Right kidney (tissue), 1 donor: ENCODE measurements around the gene HECTD4.

ENCODE experiments used
- DNase-seq: peaks from one replicate; pipeline ENCODE4 v3.0.0-alpha.2; 2016

Gene HECTD4

DNA sequence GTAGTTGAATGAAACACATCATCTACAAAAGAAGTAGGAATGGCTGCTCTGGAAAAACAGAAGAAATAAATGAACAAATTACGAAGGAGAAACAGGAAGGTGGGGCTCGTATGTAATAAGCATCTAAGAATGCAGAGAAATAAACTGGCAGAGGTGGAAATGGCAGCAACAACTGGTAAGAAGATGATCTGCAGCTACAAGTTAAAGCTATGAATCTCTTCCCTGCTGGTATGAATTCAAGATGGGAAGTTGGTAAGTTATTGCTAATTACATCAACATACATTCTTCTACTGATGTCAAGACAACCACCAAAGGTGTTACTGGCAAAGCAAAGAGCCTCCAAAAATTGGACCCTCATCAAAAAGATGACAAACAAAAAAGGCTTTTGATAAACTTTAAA is 59.8 kb downstream of the HECTD4 start:
- no peak for DNase-seq

DNA sequence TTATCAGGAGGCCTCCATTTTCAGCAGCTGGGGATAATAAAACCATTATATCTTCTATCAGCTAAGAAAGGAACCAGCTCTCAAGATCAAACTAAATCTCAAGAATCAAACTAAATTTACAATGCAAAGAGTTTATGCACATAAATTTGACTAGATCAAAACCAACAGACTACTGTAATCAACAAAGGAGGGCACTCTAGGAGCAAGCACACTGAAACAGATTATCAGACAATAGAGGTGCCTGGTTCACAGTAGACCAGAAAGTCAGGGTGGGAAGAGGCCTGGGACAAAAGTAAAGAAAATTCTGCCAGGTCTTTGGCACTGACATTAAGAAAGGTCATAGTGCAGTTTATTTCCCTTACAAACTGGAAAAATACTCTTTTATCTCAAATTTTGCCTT is 61.0 kb downstream of the HECTD4 start:
- DNase-seq, result no peak

DNA sequence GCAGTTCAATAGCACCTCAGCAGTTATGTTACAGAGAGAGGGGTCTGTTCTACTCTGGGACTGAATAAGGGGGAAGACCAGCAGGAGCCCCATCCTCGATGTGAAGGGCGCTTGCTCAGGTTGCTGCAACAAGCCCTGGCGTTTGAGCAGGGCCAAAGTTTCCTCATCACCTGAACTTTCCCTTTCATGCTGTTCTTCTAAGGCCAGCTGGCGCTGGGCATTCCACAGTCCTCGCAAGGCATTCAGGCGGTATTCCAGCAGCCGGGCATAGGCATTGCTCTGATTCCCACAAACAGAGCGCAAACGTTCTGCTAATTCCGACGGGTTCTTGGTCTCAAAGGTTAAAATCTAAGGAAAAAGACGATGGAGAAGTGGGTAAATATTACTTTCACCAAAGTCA is 62.8 kb downstream of the HECTD4 start:
- DNase-seq, result no peak

DNA sequence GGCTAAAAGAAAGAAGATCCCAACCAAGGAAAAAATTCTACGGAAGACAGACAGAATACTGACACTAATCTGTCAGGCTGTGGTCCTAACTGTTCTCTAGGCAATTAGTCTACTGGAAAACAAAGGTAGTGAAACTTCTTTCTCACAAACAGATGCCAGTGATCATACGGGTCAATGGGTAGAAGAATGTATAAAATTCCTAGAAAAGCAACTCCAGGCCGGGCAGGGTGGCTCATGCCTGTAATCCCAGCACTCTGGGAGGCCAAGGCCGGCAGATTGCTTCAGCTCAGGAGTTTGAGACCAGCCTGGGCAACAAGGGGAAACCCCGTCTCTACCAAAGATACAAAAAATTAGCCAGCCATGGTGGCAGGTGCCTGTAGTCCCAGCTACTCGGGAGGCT is 64.8 kb downstream of the HECTD4 start:
- no peak for DNase-seq

DNA sequence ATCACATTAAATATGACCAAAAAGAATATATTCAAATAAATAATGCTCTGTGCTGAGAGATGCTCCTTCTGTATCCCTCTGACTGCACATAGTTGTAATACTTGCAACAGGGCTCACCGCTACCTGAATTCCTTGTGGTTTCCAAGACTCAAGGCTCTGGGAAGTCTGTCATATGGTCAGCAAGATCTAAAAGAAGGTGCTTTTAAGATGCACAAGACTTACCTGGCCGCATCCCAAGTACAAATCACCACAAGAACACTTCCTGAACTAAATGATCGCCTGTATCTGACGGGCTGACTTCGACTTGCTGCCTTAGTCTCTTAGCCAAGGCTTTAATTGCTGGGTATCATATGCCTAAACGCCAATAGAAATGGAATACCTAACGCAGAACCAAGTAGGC is 67.2 kb downstream of the HECTD4 start:
- DNase-seq, result no peak

DNA sequence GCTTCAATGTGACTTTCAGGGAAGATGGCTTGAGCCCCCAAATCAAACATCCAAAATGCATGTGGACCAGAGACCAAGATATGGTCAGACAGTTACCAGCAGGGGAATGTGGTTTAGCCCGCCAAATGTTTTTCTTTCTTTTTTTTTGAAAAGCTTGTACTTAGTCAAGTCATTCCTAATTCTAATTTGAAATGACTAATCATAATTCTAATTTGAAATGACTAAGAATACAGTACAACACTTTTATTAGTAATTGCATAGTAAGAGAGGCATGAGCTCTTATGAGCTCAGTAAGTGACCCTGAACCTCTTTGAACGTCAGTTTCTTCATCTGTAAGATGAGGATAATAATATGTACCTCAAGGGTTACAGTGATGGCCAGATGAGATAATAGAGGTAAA is 72.4 kb downstream of the HECTD4 start:
- DNase-seq, result no peak

DNA sequence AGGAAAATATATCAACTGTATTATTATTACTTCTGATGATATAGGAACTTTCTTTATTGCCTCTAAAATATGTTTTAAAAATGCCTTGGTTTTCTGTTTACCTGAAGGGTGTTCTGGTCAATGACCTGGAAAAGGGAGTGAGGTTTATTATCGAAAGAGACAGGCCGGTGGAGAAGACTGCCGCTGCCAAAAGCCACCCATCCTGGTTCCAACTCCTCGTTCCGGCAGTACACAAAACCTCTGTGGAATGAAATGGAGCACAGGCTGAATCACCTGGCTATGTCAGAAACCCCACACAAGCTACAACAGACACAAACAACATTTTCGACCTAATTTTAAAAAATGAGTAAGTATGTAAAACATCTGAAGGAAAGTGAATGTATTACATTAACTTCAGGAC is 73.6 kb downstream of the HECTD4 start:
- no peak for DNase-seq

DNA sequence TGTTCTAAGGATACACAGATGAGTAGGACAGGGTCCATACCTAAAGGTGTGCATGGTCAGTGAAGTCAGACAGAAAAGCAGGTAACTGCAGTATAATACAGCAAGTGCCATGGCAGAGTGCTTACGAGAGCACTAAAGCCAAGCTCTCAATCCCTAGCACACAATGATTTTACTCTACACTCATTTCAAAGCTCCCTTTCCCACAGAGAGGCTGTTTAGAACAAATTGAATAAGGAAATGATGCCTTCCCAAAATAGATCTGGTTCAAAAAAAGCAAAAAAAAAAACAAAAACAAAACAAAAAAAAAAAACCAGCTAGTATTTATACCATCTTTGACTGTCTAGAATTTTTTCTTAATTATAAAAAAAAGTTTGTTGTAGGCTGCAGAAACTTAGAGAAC is 74.1 kb downstream of the HECTD4 start:
- no peak for DNase-seq

DNA sequence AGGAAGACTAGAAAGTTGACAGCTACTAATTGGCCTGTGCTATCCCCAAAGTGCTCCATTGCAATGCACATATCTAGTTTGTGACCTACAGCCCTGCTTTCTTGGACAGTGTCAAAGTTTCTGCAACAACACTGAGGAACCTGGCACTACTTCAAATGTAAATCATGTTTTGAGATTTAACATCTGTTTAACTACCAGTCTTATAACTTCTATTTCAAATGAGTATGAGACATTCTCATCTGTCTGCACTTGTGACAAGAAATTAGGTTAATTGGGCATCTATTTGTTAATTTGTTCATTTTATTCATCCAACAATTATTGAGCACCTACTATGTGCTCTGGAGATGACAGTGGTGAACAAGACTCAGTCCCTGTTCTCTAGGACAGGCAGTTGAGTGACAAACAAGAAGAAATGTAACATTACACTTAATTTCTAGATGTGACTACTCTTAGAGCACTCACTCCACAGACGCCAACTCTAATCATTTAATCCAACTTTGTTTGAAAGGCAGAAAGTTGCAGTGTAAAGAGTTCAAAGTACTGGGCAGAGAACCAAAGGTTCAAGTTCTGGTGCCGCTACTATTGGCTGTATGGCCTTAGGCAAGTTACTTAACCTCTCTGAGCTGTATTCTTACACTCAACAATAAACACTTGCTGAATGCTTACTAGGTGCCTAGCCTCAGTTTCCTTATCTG is 74.8 kb downstream of the HECTD4 start:
- DNase-seq, result no peak

DNA sequence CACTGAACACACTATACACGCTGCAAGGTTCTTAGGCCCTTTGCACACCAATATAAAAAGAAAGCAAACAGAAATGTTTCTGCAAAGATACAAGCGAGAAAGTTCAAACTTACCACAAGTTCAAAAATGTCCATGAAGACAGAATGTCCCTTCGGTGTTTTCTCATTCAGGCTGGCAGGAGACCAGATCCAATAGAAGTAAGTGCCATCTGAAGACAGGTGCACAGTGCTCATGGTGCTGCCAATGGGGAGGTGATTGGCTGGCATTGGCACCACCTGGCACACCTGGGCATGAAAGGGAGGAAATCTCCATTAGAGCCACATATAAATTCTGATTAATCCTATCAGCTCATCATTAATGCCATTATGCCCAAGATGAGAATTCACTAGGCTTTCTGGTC is 76.3 kb downstream of the HECTD4 start:
- no peak for DNase-seq

DNA sequence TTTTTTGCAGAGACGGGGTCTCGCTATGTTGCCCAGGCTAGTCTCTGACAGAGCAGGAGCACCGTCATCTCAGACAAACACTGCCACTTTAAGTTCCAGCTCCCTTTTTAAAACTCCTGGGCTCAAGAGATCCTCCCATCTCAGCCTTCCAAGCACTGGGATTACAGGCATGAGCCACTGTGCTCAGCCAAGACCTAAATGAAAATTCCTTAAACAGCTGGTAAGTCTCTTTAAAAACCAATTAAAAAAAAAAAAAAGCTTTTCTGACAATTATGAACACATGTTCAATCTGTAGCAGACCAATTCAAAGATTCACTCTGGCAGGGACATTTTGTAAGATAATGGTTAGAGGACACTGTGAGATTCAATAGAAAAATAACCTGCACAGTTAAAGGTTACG is 77.8 kb downstream of the HECTD4 start:
- DNase-seq, result peak; percentile 16

DNA sequence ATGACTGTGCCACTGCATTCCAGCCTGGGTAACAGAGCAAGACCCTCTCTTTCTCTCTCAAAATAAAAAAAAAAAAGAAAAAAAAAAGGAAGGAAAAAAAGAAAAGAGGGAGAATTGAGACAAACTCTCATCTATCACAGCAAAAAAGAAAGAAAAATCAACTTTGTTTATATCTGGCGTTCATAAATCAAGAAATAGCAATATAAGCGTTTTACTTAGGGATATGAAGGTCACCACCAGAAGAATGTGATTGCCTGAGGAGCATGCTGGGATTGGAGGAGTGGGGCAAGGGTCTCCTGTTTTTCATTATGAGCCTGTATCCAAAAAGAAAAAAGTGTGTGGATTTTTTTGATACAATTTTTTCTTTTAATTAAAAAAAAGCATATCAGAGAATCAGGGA is 78.4 kb downstream of the HECTD4 start:
- DNase-seq, result no peak

DNA sequence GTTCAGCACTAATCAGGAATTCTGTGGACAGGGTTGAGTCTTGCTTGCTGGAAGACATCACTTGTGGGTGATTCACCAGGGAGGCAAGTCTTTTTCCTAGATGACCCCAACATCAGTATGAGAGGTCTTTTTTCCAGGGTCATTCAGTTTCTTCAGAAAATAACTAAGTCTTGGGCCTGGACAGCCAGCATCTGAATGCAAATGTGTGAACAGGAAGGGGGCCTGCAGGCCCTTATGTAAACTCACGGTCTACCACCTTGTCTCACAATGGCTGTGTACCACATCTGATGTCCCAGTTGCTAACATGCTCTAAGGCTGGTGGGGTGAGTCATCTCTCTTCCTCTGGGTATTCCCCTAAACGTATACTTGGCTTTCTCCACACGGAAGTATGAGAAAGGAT is 79.2 kb downstream of the HECTD4 start:
- DNase-seq, result no peak

DNA sequence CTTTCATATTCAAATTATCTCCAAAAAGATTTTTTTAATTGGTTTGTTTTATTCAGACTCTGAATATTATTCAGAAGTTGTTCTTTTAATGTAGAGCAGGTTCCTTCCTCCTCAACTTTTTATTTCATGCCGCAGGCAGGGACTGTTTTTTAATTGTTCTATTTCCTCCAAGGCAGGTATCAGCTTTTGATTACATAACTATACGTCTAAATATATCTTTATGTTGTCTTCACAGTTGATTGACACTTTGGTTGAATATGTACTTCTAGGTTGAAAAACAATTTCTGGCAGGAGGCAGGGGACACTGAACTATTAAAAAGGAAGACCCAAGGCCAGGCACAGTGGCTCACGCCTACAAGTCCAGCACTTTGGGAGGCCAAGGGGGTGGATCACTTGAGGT is 82.5 kb downstream of the HECTD4 start:
- no peak for DNase-seq

DNA sequence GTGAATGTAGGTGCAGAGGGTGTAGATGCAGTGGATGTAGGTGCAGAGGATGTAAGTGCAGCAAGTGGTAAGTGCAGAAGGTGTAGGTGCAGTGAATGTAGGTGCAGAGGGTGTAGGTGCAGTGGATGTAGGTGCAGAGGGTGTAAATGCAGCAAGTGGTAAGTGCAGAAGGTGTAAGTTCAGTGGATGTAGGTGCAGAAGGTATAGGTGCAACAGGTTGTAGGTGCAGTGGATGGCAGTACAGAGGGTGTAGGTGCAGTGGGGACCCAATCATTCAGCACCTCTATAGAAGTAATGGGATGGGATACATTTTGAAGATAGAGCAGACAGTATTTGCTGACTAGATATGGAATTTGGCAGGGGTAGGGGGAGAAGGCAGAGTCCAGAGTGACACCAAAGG is 85.0 kb downstream of the HECTD4 start:
- DNase-seq, result no peak

DNA sequence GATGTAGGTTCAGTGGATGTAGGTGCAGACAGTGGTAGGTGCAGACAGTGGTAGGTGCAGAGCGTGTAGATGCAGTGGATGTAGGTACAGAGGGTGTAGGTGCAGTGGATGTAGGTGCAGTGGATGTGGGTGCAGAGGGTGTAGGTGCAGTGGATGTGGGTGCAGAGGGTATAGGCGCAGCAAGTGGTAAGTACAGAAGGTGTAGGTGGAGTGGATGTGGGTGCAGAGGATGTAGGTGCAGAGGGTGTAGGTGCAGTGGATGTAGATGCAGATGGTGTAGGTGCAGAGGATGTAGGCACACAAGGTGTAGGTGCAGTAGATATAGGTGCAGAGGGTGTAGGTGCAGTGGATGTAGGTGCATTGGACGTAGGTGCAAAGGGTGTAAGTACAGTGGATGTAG is 86.0 kb downstream of the HECTD4 start:
- DNase-seq, result no peak

DNA sequence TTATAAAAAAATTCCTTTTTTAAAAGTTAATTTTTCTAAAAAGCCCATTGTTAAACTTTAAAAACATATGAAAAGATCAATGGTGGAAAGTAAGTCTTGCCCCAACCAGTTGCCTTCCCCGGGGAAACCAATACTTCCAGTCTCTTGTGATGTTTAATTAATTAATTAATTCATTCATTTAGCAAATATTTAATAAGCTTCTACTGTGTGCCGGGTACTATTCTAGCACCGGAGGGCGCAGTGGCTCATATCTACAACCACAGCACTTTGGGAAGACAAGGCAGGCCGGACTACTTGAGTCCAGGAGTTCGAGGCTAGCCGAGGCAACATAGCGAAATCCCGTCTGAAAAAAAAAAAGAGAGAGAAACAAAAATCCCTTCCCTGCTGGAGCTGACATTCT is 87.4 kb downstream of the HECTD4 start:
- DNase-seq, result no peak

DNA sequence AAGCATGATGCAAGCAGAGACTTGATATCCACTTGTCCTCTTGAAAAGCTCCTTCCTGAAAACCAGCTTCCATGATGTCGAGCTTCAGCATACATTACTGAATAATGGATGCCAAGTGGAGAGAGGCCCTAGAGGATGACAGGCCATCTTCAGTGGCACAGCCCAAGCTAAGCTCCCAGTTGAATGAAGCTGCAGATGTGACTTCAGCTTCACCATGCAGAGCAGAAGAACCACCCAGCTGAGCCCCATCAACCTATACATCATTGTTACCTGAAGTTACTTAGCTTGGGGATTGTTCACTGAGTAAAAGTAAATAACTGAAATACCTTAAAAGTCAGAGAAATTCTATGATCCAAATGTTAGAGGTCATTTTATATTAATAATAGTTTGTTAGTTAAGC is 93.6 kb downstream of the HECTD4 start:
- no peak for DNase-seq

DNA sequence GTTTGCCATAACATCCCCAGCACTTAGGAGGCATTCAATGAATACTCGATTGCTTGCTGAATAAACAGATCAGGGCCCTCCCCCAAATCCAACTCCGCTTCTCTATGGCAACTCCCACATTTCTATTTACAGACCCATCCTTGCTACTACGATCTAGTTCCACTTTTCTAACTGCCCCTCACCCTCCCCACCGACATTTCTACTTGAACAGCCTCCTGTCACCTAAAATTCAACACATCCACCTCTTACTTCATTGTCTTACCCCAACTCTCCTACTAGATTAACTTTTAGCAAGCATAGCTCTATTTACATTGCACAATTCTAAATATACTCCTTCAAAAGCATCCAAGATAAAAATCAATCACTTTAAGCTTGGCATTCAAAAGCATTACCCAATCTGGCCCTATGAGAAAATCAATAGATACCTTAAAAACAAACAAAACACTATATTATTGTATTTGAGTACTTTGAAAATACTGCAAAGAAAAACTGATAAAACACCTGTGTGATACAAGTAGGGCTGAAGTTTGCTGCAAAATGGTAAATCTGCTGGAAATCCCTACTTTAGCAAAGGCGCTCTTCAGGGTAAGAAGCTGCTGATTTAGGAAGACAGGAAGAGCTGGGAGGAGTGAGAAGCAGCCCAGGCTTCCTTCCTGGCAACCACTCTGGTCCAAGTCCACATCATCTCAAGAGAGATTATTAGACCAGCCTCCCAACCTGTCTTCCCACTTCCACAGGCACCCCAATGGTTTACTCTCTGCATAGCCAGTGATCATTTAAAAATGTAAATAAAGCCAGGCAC is 96.4 kb downstream of the HECTD4 start:
- no peak for DNase-seq

DNA sequence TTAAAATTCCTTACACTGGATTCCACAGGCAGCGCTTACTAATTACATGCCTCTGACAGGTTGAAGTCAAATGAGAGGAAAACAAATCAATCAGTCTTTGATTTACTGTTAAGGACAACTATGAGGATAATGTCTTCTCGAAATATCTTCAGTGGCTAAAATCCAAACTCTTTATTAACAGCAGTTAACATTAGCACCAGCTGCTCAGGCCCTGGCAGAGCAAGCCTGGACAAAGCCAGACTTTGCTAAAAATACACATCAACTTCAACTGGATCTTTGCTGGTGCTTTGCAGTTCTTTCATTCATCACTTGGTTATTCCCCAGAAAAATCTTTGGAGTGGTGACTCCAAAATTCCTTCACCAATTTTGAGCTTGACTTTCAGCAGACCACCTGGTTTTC is 98.7 kb downstream of the HECTD4 start:
- DNase-seq, result no peak

DNA sequence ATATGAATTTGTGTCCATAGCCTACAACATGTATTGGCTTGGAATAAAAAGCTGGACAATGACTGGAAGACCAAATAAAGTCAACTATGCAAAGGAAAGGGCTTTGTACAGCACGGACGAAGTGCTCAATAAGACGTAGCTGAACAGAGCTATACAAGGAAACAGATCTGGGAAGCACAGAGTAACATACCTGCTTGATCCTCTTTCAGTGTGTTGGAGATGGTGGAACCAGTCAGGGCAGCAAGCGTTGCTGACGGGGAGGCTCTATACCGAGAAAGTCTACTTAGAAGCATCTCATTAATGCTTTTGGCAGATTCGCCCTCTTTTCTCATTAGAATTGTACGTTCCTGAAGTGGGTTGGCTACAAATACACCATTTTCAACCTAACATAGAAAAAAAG is 99.3 kb downstream of the HECTD4 start:
- no peak for DNase-seq

DNA sequence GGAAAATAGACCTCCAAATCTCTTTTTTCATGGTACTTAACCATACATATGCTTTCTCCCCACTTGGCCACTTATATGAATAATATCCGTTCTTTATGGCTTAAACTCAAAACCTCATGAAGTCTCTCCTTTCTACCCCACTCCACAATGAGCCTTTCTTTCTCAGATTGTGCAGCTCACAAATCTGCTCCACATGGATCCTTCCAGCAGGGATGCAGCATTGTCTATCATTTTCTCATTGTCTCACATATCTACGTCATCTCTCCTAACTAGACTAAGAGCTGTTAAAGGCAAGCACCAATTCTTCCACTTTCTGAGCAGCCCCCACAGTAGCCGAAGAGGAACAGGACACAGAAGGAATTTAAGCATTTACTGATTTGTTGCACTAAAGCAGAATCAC is 106.4 kb downstream of the HECTD4 start:
- DNase-seq, result no peak

DNA sequence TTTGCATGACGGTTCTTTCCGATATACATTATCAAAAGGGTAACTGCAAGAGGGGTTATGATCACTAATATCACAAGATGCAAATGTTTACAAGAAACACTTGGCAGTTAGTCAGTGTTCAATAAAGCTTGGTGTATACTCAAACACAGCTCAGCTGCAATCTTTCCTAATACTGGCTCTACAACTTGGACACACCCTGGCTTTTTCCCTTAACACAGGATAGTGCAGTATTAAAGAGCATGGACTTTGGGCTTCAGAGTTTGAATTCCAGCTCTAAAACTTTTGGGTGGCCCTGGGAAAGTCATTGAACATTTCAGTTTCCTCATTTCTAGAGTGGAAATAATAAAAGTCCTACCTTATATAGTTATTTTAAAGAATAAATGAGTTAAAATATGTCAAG is 107.0 kb downstream of the HECTD4 start:
- DNase-seq, result no peak

DNA sequence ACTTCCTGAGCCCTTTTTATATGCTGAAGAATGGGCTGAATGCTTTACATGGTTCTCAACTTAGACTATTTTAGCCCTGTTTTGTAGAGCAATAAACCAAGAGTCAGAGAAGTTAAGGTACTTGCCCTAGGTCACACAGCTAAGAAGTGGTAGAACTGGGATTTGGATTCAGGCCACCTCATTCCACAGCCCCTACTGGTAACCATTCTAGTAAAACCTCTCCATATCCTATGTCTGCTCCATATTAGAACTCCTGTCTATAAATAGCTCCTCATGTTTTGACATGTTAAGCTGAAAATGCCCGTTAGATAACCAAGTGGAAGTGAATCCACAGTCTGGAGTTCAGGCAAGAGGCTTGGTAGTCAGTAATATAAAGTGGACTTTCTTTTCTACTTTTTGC is 111.6 kb downstream of the HECTD4 start:
- DNase-seq, result no peak
